Left lung (tissue), 10 donors: ENCODE results near the gene GRIN1. TPM values are rescaled to one million over a fixed set of nuclear protein-coding genes. Genes with fewer than 3 reads are reported as not detected.
A peak's percentile ranks its signal among the peaks of the same experiment; 100 is the strongest.

ENCODE experiments used
- ATAC-seq: fragments of 200-7000 bp; cut with Tn5 transposase; one replicate; pipeline ENCODE4 v1.9.1; 2020; ENCODE audit warnings: moderate library complexity
- DNase-seq, 4 donors: peaks; one replicate each; pipeline ENCODE4 v3.0.0-alpha.2; 2013 to 2020
- H3K27ac ChIP-seq, 2 donors: fragments of 200-600 bp; sonication (generic) in 1 of 2; one replicate each; pipeline versions ENCODE4 v1.5.0 to v1.8.0; 2020 to 2021
- H3K27me3 ChIP-seq, 2 donors: fragments of 200-600 bp; sonication (generic) in 1 of 2; one replicate each; pipeline versions ENCODE4 v1.5.0 to v1.8.0; 2020 to 2021
- H3K36me3 ChIP-seq, 2 donors: fragments of 200-600 bp; sonication (generic) in 1 of 2; one replicate each; pipeline versions ENCODE4 v1.5.0 to v1.8.0; 2020 to 2021
- H3K4me1 ChIP-seq, 2 donors: fragments of 200-600 bp; one replicate each; pipeline ENCODE4 v1.8.0; 2021
- H3K4me3 ChIP-seq, 2 donors: fragments of 200-600 bp; sonication (generic) in 1 of 2; one replicate each; pipeline versions ENCODE4 v1.5.0 to v1.8.0; 2020 to 2021; ENCODE audit warnings: mild to moderate bottlenecking in 1 of 2
- H3K9me3 ChIP-seq, 2 donors: fragments of 200-600 bp; sonication (generic) in 1 of 2; one replicate each; pipeline versions ENCODE4 v1.5.0 to v1.8.0; 2020 to 2021
- intact Hi-C, 2 donors: fragments of 100-400 bp; cut with DNase I; formaldehyde crosslinking; loops; one replicate each; pipeline versions ENCODE4 v1.11.2 to v1.14.2; 2022
- polyA plus RNA-seq, 6 donors: library from polyadenylated mRNA; unstranded; fragments of 120-200 nt; gene quantifications; one replicate each; pipeline ENCODE4 v1.2.1, GENCODE V29; 2013; ENCODE audit not compliant: insufficient read length in 6 of 6
- total RNA-seq, 2 donors: library from RNA; stranded (reverse); fragmentation: NEBNext Ultra II Directional; extraction: Animal tissue kit (Norgen Biotek cat#: 25700); gene quantifications; one replicate each; pipeline ENCODE4 v1.2.1, GENCODE V29; 2021
- TF ChIP-seq, protein P1 (sequence below), 2 donors: fragments of 200-600 bp; sonication (generic) in 1 of 2; IDR thresholded peaks; one replicate each; pipeline versions ENCODE4 v1.5.0 to v1.8.0; 2021; ENCODE audit warnings: antibody characterized with exemption in 2 of 2
- donor health status: DM: no; HTN: yes; CAD: no.
- donor health status: DM: no; HTN: no; CAD: no.

GRIN1 gene
- total and polyA plus RNA-seq, 8 donors = 0.15 to 0.55 (median 0.28) TPM

DNA sequence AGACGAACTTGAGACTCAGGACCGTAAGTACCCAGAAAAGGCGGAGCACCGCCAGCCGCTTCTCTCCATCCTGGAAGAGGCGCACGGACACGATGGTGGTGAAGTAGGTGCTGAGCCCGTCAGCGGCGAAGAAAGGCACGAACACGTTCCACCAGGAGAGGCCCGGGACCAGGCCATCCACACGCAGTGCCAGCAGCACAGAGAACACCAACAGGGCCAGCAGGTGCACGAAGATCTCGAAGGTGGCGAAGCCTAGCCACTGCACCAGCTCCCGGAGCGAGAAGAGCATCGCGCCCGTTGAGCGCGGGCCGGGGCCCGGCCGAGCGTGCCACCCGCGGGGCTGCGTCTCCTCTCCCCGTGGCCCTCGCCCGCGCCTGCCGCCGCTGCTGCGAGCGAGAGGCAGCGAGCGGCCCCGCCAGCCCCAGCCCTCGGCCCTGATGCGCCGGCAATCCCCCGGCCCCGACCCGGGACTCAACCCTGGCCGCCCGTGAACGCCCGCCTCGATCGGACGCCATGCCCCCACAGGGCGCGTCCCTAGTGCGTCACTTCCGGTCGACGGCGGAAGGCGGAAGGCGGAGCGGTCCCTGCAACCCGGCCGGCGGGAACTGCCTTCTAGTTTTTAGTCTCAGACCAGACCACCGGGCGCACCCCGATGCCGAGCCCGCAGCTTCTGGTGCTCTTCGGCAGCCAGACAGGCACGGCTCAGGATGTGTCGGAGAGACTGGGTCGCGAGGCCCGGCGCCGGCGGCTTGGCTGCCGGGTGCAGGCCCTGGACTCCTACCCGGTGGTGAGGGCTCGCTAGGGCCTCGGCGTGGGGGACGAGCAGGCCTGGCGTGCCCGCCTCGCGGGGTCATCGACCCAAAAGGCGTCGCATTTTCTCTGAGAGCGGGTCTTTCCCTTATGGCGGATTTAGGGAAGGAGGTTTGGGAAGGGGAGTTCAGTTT, 66.4 kb downstream of the GRIN1 start, which contains the start of the genes NDOR1 and TMEM203:
Gene NDOR1 (plus strand): TSS at position 575 of the 944 bp plus-strand sequence. CDS start 78 bp downstream, at position 653.
Gene TMEM203 (minus strand): TSS at position 523 of the 944 bp plus-strand sequence. CDS start 234 bp downstream, at position 289.
- H3K9me3 ChIP-seq = no peaks in the 10 kb centered on the region
- TF ChIP-seq, protein P1, sequence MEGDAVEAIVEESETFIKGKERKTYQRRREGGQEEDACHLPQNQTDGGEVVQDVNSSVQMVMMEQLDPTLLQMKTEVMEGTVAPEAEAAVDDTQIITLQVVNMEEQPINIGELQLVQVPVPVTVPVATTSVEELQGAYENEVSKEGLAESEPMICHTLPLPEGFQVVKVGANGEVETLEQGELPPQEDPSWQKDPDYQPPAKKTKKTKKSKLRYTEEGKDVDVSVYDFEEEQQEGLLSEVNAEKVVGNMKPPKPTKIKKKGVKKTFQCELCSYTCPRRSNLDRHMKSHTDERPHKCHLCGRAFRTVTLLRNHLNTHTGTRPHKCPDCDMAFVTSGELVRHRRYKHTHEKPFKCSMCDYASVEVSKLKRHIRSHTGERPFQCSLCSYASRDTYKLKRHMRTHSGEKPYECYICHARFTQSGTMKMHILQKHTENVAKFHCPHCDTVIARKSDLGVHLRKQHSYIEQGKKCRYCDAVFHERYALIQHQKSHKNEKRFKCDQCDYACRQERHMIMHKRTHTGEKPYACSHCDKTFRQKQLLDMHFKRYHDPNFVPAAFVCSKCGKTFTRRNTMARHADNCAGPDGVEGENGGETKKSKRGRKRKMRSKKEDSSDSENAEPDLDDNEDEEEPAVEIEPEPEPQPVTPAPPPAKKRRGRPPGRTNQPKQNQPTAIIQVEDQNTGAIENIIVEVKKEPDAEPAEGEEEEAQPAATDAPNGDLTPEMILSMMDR (IDR thresholded peaks at IDR 0.05) = no peak
- ATAC-seq (peak; percentile 62), DNase-seq (peak; percentile 85 to 99 (median 94))
- H3K4me1 ChIP-seq = peaks cover 21 to 62% of the 10 kb centered on the region in 2 donors
- peaks cover 0 to 22% of the 10 kb centered on the region in 2 donors for H3K36me3 ChIP-seq
- H3K4me3 ChIP-seq = peak within 1 kb of the TSS; percentile 96 to 99
- H3K27ac ChIP-seq = peak within 1 kb of the TSS; percentile 30 to 86
- no peaks in the 10 kb centered on the region for H3K27me3 ChIP-seq
- intact Hi-C loops = no loop called here

DNA sequence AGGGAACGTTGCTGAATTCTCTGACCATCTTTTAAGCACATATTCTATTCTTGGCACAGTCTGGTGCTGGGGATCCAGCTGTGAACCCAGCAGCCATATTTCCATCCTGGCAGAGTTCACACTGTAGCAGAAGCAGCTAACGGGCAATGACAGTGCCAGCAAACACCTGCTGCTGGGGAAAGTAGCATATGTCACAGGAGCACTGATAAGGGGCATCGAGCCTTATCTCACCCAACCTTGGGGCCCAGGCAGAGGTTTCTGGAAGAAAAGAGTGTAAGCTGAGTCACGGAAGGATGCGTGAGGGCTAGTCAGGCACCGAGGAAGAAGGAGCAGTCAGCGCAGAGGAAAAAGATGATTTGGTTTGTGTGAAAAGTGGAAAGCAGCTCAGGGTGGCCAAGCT, 67.6 kb downstream of the GRIN1 start:
- ATAC-seq = no peak
- peak overlapping the region in 1 of 2 donors; percentile 96 for H3K4me3 ChIP-seq
- intact Hi-C loops = no loop called here
- H3K27ac ChIP-seq = no peak overlapping the region
- peaks cover 0 to 23% of the 10 kb centered on the region in 2 donors for H3K36me3 ChIP-seq
- no peak for DNase-seq
- H3K9me3 ChIP-seq = no peaks in the 10 kb centered on the region
- H3K4me1 ChIP-seq = peaks cover 21 to 56% of the 10 kb centered on the region in 2 donors
- H3K27me3 ChIP-seq = no peaks in the 10 kb centered on the region
- TF ChIP-seq, protein P1 (IDR thresholded peaks at IDR 0.05) = no peak

DNA sequence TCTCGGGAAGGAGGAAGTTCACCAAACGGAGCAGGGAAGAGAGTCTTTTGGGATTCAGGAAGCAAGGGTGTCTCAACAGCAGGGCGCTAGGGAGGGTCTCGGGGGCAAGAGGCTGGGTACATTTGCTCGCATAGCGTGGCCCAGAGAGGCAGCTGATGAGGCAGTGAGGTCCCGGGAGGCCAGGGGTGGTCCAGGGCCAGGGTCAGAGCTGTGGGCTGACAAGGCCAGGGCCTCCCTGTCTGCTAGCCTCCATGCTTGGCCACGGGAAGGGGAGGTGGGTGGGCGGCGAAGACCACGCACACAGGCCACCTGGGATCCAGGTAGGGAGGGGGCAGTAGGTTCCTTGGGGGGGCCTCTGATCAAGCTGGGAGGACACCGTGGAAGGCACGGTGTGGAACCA, 72.6 kb downstream of the GRIN1 start:
- intact Hi-C loops = no loop called here
- H3K27ac ChIP-seq = no peak overlapping the region
- no peak overlapping the region for H3K4me3 ChIP-seq
- DNase-seq (no peak), ATAC-seq (no peak)
- H3K27me3 ChIP-seq = no peaks in the 10 kb centered on the region
- TF ChIP-seq, protein P1 (IDR thresholded peaks at IDR 0.05) = no peak
- H3K9me3 ChIP-seq = no peaks in the 10 kb centered on the region
- H3K36me3 ChIP-seq = peaks cover 0 to 55% of the 10 kb centered on the region in 2 donors
- H3K4me1 ChIP-seq = peaks cover 2 to 14% of the 10 kb centered on the region in 2 donors

DNA sequence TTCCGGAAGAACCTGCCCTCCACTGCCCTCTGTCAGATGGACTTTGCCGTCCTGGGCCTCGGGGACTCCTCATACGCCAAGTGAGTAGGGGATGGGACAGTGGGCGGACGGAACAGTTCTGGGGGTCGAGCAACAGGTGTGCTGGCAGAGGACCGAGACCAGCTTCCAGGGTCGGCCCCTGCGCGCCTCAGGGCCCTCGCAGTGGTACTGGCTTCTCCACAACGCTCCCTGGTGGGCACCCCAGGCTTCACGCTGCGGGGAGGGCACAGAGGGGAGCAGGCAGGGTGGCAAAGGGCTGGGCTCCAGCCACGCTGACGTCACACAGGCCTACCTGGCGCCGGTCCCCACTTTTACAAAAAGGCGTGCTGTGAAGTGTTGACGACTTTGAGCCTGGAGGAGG, 73.6 kb downstream of the GRIN1 start:
- no peak for DNase-seq
- H3K27ac ChIP-seq = no peak overlapping the region
- peaks cover 2 to 12% of the 10 kb centered on the region in 2 donors for H3K4me1 ChIP-seq

More for the DNA sequence above, 73.6 kb downstream of the GRIN1 start:
- intact Hi-C loops = no loop called here
- H3K36me3 ChIP-seq = peaks cover 0 to 56% of the 10 kb centered on the region in 2 donors
- H3K9me3 ChIP-seq = no peaks in the 10 kb centered on the region
- H3K4me3 ChIP-seq = no peak overlapping the region
- TF ChIP-seq, protein P1 (IDR thresholded peaks at IDR 0.05) = no peak
- no peaks in the 10 kb centered on the region for H3K27me3 ChIP-seq
- no peak for ATAC-seq
